ENCODE results near the gene FAM107A.

Gene FAM107A

GRCh38 chr3:58564456-58565160, 12.6 kb downstream of the FAM107A start:
- in situ Hi-C loops (cut with HindIII; ENCODE audit: low sequenced_read_pairs), result no loop called here
- peak; percentile 53 for DNase-seq (ENCODE audit: low read depth)
- H3K4me3 ChIP-seq (ENCODE audit: low read depth, low read length), result no peak overlapping the region
- TF ChIP-seq, protein P1, sequence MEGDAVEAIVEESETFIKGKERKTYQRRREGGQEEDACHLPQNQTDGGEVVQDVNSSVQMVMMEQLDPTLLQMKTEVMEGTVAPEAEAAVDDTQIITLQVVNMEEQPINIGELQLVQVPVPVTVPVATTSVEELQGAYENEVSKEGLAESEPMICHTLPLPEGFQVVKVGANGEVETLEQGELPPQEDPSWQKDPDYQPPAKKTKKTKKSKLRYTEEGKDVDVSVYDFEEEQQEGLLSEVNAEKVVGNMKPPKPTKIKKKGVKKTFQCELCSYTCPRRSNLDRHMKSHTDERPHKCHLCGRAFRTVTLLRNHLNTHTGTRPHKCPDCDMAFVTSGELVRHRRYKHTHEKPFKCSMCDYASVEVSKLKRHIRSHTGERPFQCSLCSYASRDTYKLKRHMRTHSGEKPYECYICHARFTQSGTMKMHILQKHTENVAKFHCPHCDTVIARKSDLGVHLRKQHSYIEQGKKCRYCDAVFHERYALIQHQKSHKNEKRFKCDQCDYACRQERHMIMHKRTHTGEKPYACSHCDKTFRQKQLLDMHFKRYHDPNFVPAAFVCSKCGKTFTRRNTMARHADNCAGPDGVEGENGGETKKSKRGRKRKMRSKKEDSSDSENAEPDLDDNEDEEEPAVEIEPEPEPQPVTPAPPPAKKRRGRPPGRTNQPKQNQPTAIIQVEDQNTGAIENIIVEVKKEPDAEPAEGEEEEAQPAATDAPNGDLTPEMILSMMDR (IDR thresholded peaks at IDR 0.05; ENCODE audit: low read depth, low read length, missing control alignments), result no peak

DNA sequence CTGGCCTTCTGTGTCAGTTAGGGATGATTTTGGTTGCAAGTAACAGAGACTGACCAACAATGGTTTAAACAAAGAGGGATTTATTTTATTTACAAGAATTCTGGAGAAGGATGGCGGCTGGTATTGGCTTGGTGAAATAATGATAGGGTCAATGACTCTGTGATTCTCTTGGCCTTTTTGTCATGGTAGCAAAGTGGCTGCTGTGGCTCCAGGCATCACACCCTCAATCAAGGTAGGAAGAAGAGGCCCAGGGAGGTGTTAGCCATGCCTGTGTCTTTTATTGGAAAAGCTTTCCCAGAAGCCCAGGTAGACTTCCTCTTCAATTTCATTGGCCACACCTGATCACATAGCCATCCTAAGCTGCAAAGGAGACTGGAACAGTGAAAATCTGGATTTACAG, 13.1 kb downstream of the FAM107A start:
- in situ Hi-C loops (cut with HindIII; ENCODE audit: low sequenced_read_pairs), result no loop called here
- no peak overlapping the region for H3K4me3 ChIP-seq (ENCODE audit: low read depth, low read length)
- no peak for DNase-seq (ENCODE audit: low read depth)
- TF ChIP-seq, protein P1 (IDR thresholded peaks at IDR 0.05; ENCODE audit: low read depth, low read length, missing control alignments), result no peak

DNA sequence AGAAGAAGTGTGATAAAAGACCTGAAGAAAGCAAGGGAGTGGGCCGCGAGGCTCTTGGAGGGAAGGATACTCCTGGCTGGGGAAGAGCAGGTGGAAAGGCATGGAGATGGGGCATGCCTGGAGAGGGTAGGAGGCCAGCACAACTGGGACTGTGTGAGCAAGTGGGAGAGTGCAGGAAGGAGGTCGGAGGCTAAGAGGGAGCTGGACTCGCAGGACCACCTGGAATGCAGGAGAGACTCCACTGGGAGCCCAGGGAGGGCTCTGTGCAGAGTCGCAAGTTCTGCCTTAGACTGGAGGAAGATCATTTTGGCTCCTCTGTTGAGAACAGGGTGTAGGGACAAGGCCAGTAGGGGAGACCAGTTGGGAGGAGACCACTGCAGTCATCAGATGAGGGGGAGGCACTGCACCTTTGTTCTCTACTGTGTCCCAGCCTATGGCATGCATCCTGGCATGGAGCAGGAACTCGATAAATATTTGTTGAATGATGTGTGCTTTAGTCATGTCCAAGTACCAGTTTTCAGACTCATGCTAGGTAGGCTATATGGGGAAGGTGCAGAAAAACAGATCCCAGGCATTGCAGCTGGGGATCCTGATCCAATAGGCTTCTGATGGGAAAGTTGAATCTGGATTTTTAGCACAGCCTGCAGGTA, 13.7 kb downstream of the FAM107A start:
- no peak for DNase-seq (ENCODE audit: low read depth)
- H3K4me3 ChIP-seq (ENCODE audit: low read depth, low read length), result no peak overlapping the region
- TF ChIP-seq, protein P1 (IDR thresholded peaks at IDR 0.05; ENCODE audit: low read depth, low read length, missing control alignments), result no peak
- in situ Hi-C loops (cut with HindIII; ENCODE audit: low sequenced_read_pairs), result no loop called here

DNA sequence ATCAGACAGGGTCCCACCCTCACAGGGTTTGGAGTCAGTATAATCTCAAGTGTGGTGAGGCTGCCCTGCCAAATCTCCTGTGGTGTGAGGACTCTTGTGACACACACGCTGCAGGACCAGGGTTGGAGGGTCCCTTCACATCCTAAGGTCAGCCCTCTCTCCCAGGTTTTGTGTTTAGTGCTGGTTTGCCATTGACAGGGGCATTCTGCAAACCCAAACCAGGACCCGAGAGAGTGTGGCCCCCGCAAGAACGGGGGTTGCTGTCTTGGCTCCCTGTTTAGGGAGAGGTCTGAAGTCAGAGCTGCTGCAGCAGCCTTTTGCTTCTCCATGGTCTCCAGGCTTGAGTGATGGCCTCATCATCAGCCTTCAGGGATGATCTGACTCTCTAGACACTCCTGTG, 14.7 kb downstream of the FAM107A start:
- no peak for DNase-seq (ENCODE audit: low read depth)
- TF ChIP-seq, protein P1 (IDR thresholded peaks at IDR 0.05; ENCODE audit: low read depth, low read length, missing control alignments), result no peak
- in situ Hi-C loops (cut with HindIII; ENCODE audit: low sequenced_read_pairs), result no loop called here
- H3K4me3 ChIP-seq (ENCODE audit: low read depth, low read length), result no peak overlapping the region

DNA sequence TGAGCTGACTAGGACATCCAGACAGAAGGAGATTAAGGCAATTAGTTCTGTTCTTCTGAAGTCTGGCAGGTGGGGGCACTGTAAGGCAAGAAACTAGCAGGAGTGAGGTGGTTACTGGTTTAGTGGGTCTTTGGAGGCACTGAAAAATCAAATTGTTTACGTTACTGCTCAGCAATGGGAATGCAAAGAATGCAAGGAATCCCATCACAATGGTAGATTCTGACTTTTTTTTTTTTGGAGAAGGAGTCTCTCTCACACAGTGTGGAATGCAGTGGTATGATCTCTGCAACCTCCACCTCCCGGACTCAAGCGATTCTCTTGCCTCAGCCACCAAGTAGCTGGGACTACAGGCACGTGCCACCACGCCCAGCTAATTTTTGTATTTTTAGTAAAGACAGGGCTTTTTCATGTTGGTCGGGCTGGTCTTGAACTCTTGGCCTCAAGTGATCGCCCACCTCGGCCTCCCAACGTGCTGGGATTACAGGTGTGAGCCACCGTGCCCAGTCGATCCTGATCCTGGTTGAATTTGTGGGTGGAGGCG, 16.4 kb downstream of the FAM107A start:
- DNase-seq (ENCODE audit: low read depth), result peak; percentile 95
- in situ Hi-C loops (cut with HindIII; ENCODE audit: low sequenced_read_pairs), result no loop called here
- H3K4me3 ChIP-seq (ENCODE audit: low read depth, low read length), result no peak overlapping the region
- TF ChIP-seq, protein P1 (IDR thresholded peaks at IDR 0.05; ENCODE audit: low read depth, low read length, missing control alignments), result peak; percentile 68

- TF ChIP-seq, protein P1 (IDR thresholded peaks at IDR 0.05; ENCODE audit: low read depth, low read length, missing control alignments), result no peak
- no peak overlapping the region for H3K4me3 ChIP-seq (ENCODE audit: low read depth, low read length)
- no peak for DNase-seq (ENCODE audit: low read depth)
- in situ Hi-C loops (cut with HindIII; ENCODE audit: low sequenced_read_pairs), result no loop called here
Measured at GRCh38 chr3:58559586-58559985, 17.6 kb downstream of the FAM107A start.

Data from astrocyte of the cerebellum (primary cell).